Stimulated activated CD4-positive, alpha-beta T cell treated with anti-CD3 and anti-CD28 coated beads, Interleukin-4, amount 100 ng/mL, for 1 hour (primary cell): ENCODE results near the gene MED12L.

Experiments
- DNase-seq: peaks from one replicate; pipeline ENCODE4 v3.0.0-alpha.2; 2020

The MED12L gene

DNA sequence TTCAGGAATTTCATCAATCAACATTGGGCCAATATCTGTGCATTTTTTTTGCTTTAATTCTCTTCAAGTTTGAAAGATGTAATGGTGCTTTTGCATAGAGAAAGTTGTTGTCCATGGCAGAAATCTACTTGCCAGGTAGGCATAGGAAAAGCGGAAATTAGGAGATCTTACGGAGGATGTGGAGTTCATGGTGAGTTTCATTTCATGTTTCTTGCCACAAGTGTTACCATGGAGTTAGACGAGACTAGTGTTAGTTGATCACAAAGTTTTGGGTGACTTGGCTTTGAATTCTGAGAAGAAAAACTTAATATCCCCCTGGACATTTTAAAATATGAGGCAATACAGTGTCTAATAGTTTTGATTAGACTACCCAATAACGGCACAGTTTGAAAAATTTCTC, 244.9 kb downstream of the MED12L start:
- no peak for DNase-seq

GRCh38 chr3:151330899-151331298, 245.4 kb downstream of the MED12L start:
- no peak for DNase-seq

GRCh38 chr3:151331696-151332095, 246.2 kb downstream of the MED12L start:
- DNase-seq = no peak

- DNase-seq = no peak
Measured at GRCh38 chr3:151345859-151346258, 260.4 kb downstream of the MED12L start.

- DNase-seq = no peak
Measured at GRCh38 chr3:151346292-151346691, 260.8 kb downstream of the MED12L start.

GRCh38 chr3:151347432-151347831, 262.0 kb downstream of the MED12L start:
- DNase-seq = no peak

DNA sequence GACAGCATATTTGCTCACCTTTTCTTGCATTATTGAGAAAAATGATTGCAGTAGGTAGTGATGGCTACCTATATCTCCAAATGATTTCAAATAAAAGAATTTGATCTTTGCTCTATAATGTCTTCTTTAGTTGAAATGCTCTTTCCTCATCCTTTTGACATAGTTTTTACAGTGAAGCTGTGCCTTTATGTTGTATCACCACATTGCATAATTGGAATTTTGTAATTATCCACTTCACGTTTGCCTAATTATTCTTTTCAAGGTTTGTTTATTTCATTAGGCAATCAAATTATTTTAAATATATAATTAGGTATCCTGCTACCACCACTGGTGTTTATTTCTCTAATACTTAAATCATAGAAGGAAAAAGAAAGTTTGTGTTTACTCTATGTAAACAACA, 265.2 kb downstream of the MED12L start:
- DNase-seq = no peak

GRCh38 chr3:151351219-151351618, 265.8 kb downstream of the MED12L start:
- no peak for DNase-seq

DNA sequence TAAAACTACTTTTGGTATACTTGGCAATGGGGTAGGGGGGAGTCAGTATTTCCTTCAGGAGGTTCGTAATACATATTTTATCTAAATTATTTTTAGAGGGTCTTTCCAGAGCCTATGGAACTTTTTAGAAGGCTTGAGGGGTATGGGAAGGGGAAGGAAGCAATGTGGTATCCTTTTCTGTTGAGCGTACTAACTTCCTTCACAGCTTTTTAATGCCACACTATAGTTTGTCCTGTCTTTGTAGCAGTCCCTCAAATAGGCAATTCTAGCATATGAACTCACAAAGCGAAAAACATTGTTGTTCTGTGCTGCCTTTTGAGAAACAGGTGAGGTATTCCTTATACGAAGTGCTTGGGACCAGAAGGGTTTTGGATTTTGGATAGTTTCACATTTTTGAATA, 266.2 kb downstream of the MED12L start:
- DNase-seq = no peak

DNA sequence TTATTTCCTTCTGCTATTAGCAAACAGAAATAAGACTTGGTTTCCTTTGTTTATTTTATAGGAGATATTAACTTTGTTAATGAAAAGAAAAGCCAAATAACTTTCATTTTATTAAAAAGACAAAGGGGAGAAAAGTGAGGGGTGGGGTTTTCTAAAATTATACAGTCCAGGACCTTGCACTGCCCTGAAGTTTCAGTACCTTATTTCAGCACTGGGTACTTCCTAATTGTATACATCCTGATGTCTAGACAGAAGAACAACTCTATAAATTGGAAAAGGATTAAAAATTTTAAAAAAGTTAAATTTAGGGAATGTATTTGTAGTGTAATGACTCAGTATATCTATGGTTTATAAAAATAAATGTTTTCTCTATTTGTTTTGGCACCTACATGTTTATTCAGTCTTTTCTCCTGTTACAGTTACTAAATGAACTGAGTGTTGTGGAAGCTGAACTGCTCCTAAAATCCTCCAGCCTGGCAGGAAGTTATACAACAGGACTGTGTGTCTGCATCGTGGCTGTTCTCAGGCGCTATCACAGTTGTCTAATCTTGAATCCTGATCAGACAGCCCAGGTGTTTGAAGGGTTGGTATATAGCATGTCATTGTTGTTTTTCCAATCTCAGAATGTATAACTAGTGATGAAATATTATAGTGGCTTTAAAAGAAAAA, 271.5 kb downstream of the MED12L start:
- DNase-seq = no peak

DNA sequence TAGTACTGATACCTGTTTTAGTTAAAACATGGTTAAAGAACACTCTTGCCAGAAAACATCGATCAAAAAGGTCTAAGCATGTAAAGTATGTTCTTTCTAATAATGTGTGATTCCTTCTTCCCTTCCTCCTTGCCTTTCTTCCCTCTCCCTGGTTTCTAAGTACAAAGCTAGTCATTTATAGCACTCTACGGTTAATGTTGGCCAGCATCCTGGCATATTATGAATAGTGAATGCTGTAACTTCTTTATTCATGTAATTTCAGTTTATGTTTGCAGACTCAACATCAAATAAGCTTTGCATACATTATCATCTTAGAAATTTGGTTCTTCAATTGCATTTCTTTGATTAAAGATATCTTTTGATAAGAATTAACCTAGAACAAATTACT, 272.0 kb downstream of the MED12L start:
- no peak for DNase-seq

DNA sequence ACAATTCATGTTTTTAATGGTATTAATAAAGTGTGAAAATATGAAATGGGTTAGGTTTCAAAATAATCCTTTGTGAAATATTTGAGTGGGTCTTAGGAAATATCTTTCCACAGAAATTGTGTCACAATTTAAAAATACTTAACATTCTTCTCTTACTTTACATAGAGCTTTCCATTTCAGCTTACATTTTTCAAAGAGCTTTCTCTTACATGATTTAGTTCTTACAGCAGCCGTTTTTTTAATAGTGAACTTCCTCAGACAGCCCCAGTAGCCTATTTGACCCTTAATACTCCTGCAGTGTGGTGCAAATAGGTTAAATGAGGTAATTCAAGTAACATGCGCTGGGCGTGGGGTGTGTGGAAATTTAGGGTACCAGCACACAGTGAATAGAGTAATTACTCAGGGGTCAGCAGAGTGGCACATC, 277.3 kb downstream of the MED12L start:
- DNase-seq = no peak

DNA sequence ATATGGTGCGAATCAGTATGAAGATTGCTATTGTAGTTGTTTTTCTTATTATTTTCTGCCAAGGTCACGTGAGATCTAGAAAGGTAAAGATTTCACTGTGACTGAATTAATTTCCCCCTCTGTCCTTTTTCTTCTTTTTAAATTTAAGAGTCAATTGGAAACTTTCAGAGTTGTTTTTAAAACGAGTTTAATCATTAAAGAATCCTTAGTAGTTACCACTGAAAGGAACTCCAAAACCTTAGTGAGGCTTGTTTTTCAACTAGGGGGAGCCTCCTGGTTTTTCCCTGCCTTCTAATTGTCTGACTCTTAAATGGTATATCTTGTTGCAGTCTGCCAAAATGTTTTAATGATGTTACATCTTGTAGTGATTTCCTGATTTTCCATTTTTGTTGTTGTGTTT, 281.5 kb downstream of the MED12L start:
- DNase-seq = no peak

- DNase-seq = no peak
Measured at GRCh38 chr3:151367448-151367847, 282.0 kb downstream of the MED12L start.

DNA sequence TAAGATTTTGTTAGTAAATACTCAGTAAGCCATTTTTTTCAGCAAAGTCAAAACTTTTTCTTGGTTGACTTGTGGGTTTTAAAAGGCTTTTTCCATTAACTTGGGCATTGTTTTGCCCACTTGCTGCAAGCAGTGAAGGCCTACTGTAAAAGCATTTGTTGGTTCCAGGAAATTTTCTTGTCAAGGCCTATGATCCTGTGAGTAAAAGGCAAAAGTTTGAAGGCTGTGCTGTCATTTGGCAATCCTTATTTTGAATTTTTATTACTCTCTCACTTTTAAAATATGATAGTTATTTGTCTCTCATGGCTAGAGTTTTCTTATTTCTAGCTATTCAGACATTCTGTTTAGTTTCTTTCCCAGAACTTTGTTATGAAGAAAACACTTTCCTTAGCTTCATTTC, 286.1 kb downstream of the MED12L start:
- no peak for DNase-seq

- DNase-seq = no peak
Measured at GRCh38 chr3:151372063-151372820, 286.8 kb downstream of the MED12L start.

DNA sequence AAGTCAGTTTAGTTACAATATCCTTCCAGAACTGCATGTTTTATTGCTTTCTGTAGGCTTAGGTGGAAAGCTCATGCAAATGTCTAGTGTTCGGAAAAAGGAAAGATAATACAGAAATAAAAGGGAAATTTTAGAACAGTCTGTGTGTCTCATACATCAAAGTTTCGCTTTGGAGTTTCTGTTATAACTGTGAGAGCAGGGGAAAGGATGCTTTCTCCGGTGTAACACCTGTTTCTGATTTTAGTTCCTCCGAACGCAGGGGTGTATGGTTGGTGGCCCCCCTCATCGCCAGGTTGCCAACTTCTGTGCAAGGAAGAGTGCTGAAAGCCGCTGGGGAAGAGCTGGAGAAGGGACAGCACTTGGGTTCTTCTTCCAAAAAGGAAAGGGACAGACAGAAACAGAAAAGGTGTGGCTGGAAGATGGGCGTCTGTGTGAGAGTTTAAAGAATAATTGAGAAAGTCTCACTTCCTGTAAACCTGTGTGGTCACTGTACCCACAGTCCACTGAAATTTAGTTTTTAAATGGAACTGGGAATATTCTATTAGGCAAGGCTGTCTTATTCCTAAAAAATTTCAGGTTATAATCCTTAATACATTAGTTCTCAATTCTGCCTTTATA, 292.4 kb downstream of the MED12L start:
- no peak for DNase-seq

DNA sequence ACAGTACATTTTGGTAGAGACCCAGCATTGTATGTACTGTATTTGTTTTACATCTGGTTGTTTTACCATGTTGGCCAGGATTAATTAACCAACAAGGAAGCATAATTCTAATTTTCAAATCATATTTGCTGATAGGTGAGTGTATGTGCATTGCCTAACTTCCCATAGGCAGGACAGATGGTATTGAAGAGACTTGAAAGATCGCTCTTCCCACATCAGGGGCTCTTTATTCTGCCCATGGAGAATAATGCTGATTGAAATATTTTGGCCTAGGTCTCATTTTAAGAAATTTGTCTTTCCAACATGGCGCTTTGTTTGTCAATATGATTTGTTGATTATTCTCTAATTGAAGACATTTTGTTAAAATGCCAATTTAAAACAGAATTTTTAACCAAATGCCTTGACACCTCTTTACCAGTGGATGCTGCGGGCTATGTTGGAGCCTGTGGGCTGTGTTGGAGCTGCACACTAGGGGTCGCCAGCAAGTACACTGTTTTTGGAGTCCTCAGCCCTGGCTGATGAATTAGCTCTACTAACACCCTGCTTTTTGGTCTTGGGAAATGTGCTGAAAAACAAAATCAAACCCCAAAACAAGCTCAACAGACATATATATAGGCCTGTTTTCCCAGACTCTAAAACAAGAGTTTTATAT, 293.7 kb downstream of the MED12L start:
- DNase-seq = peak; percentile 4

DNA sequence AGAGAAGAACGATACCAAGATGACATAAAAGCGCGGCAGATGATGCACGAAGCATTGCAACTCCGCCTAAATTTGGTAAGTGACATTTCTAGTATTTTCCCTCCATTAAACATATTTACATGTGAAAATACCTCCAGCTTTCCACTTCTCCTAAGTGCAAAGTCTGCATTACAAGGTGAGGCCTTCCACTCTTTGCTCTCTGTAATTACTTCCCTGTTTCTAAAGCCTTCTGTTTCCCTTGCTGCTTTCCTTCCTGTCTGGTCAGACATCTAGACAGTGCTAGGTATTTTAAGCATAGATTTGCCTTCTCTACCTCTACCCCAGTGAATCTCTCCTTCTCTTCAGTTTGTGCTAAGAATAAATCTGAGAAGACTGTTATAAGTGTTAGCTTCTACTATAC, 297.2 kb downstream of the MED12L start:
- no peak for DNase-seq

- no peak for DNase-seq
Measured at GRCh38 chr3:151383111-151383510, 297.6 kb downstream of the MED12L start.

DNA sequence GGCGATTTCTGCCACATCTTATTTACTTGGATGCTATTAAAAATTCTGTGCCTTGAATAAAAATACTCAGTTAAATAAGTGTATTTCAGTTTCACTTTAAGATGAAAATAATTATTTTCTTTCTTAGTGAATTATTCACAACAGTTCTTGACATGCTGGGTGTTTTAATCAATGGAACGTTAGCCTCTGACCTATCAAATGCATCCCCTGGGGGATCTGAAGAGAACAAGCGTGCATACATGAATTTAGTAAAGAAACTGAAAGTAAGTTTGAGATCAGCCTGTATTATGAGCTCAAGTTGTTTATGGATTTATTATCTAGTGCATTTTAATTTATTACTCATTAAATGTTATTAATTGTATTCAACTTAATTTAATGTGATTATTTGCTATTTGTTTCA, 298.5 kb downstream of the MED12L start:
- DNase-seq = no peak

- no peak for DNase-seq
Measured at GRCh38 chr3:151384741-151385174, 299.3 kb downstream of the MED12L start, which contains the start of gene P2RY12. Gene P2RY12, minus strand, starts transcription at chr3:151384753. Its CDS starts 45,908 bp downstream, at chr3:151338845.

GRCh38 chr3:151386056-151386455, 300.6 kb downstream of the MED12L start:
- DNase-seq = no peak

GRCh38 chr3:151387432-151387831, 302.0 kb downstream of the MED12L start:
- DNase-seq = no peak
